Ecto neural progenitor cell (in vitro differentiated cells): ENCODE measurements around the gene POU2AF3.

Experiments used
- DNase-seq: peaks from one replicate; pipeline ENCODE4 v3.0.0-alpha.2; 2018; ENCODE audit warnings: low spot score

Gene POU2AF3

GRCh38 chr11:111329306-111330204, 31.2 kb downstream of the POU2AF3 start:
- no peak for DNase-seq

GRCh38 chr11:111330234-111330893, 32.0 kb downstream of the POU2AF3 start:
- no peak for DNase-seq

GRCh38 chr11:111331711-111332479, 33.5 kb downstream of the POU2AF3 start:
- no peak for DNase-seq

GRCh38 chr11:111334532-111335502, 36.5 kb downstream of the POU2AF3 start:
- DNase-seq, result no peak

GRCh38 chr11:111335549-111335948, 37.2 kb downstream of the POU2AF3 start:
- no peak for DNase-seq

- no peak for DNase-seq
Observed at GRCh38 chr11:111336062-111336461, 37.7 kb downstream of the POU2AF3 start.

- no peak for DNase-seq
Observed at GRCh38 chr11:111336582-111337256, 38.4 kb downstream of the POU2AF3 start.

GRCh38 chr11:111339758-111340388, 41.5 kb downstream of the POU2AF3 start:
- no peak for DNase-seq

GRCh38 chr11:111342329-111342728, 44.0 kb downstream of the POU2AF3 start:
- no peak for DNase-seq

- no peak for DNase-seq
Observed at GRCh38 chr11:111344032-111344431, 45.7 kb downstream of the POU2AF3 start.

- no peak for DNase-seq
Observed at GRCh38 chr11:111347002-111347722, 48.8 kb downstream of the POU2AF3 start.

- no peak for DNase-seq
Observed at GRCh38 chr11:111347723-111348115, 49.4 kb downstream of the POU2AF3 start.

- DNase-seq, result no peak
Observed at GRCh38 chr11:111348147-111348546, 49.8 kb downstream of the POU2AF3 start.

- no peak for DNase-seq
Observed at GRCh38 chr11:111349191-111349695, 50.9 kb downstream of the POU2AF3 start.

- no peak for DNase-seq
Observed at GRCh38 chr11:111350811-111351210, 52.5 kb downstream of the POU2AF3 start.

GRCh38 chr11:111351374-111352055, 53.2 kb downstream of the POU2AF3 start:
- no peak for DNase-seq

GRCh38 chr11:111352231-111352746, 53.9 kb downstream of the POU2AF3 start:
- DNase-seq, result no peak

- DNase-seq, result no peak
Observed at GRCh38 chr11:111352935-111353710, 54.8 kb downstream of the POU2AF3 start.
